ENCODE measurements around the gene CERKL.

DNA sequence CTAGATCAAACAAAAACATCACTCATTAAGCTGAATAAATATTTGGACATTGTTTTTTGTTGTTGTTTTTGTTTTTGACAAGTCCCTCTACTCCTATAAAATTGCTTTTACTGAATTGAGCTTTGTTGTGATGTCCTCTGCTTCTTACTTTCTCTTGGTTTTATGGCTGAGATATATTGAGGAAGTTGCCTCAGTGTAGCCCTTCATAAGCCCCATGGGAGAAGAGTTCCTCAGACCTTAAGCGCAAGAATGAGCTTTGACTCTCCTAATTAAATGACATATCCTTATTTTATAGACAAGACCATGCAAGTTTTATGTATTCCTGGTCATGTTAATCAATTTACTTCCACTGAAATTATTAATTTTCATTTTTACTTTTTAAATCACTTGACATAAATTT, 54.9 kb downstream of the CERKL start:
- TF ChIP-seq, protein P1, sequence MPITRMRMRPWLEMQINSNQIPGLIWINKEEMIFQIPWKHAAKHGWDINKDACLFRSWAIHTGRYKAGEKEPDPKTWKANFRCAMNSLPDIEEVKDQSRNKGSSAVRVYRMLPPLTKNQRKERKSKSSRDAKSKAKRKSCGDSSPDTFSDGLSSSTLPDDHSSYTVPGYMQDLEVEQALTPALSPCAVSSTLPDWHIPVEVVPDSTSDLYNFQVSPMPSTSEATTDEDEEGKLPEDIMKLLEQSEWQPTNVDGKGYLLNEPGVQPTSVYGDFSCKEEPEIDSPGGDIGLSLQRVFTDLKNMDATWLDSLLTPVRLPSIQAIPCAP (CRISPR knock-in tag; IDR thresholded peaks at IDR 0.05): no peak
- TF ChIP-seq, protein P2, sequence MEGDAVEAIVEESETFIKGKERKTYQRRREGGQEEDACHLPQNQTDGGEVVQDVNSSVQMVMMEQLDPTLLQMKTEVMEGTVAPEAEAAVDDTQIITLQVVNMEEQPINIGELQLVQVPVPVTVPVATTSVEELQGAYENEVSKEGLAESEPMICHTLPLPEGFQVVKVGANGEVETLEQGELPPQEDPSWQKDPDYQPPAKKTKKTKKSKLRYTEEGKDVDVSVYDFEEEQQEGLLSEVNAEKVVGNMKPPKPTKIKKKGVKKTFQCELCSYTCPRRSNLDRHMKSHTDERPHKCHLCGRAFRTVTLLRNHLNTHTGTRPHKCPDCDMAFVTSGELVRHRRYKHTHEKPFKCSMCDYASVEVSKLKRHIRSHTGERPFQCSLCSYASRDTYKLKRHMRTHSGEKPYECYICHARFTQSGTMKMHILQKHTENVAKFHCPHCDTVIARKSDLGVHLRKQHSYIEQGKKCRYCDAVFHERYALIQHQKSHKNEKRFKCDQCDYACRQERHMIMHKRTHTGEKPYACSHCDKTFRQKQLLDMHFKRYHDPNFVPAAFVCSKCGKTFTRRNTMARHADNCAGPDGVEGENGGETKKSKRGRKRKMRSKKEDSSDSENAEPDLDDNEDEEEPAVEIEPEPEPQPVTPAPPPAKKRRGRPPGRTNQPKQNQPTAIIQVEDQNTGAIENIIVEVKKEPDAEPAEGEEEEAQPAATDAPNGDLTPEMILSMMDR (IDR thresholded peaks at IDR 0.05): no peak

Measured in WTC11 (cell line).